ENCODE data around the gene UBE2R2. TPM values are rescaled to one million over a fixed set of nuclear protein-coding genes. Genes with fewer than 3 reads are reported as not detected.

Gene UBE2R2
- total and polyA plus RNA-seq, 2 experiments from 2014 or later = 39.8 to 41.4 TPM

- H3K9me3 ChIP-seq (ENCODE audit: low read depth) = no peaks in the 10 kb centered on the region
- TF ChIP-seq, protein P1, sequence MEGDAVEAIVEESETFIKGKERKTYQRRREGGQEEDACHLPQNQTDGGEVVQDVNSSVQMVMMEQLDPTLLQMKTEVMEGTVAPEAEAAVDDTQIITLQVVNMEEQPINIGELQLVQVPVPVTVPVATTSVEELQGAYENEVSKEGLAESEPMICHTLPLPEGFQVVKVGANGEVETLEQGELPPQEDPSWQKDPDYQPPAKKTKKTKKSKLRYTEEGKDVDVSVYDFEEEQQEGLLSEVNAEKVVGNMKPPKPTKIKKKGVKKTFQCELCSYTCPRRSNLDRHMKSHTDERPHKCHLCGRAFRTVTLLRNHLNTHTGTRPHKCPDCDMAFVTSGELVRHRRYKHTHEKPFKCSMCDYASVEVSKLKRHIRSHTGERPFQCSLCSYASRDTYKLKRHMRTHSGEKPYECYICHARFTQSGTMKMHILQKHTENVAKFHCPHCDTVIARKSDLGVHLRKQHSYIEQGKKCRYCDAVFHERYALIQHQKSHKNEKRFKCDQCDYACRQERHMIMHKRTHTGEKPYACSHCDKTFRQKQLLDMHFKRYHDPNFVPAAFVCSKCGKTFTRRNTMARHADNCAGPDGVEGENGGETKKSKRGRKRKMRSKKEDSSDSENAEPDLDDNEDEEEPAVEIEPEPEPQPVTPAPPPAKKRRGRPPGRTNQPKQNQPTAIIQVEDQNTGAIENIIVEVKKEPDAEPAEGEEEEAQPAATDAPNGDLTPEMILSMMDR (IDR thresholded peaks at IDR 0.05; ENCODE audit: poor library complexity) = no peak
- TF ChIP-seq EZH2phosphoT487 (IDR thresholded peaks at IDR 0.05; ENCODE audit: low read depth, severe bottlenecking, unreplicated experiment) = no peak
- no peak for TF ChIP-seq EZH2 (IDR thresholded peaks at IDR 0.05; ENCODE audit: borderline replicate concordance)
- peaks cover 91% of the 10 kb centered on the region for H3K79me2 ChIP-seq
- 78% methylated on average over 4 of the region's 4 CpGs for WGBS (ENCODE audit: low lambda C conversion rate, missing lambda C conversion rate)
- no peaks in the 10 kb centered on the region for H3K36me3 ChIP-seq (replicated peaks; ENCODE audit: insufficient read depth, low read depth)
- H3K27ac ChIP-seq = no peak overlapping the region
- H3K4me2 ChIP-seq = no peak overlapping the region
- H2AFZ ChIP-seq = no peak overlapping the region
- DNase-seq (ENCODE audit: low spot score) = no peak
- peaks cover 62% of the 10 kb centered on the region for H4K20me1 ChIP-seq (ENCODE audit: insufficient read depth, poor library complexity, severe bottlenecking)
- no peaks in the 10 kb centered on the region for H3K27me3 ChIP-seq
- H3K9me2 ChIP-seq (replicated peaks; ENCODE audit: insufficient read depth) = no peaks in the 10 kb centered on the region
- H3K4me1 ChIP-seq (ENCODE audit: insufficient read depth) = no peaks in the 10 kb centered on the region
- no peak overlapping the region for H3K4me3 ChIP-seq
Observed at GRCh38 chr9:33907347-33907746, 90.4 kb downstream of the UBE2R2 start.

GRCh38 chr9:33908114-33908513 lies 91.2 kb downstream of the UBE2R2 start:
- WGBS (ENCODE audit: low lambda C conversion rate, missing lambda C conversion rate) = 99% methylated on average over 3 of the region's 3 CpGs
- H3K79me2 ChIP-seq = peaks cover 93% of the 10 kb centered on the region

GRCh38 chr9:33908749-33909148 lies 91.8 kb downstream of the UBE2R2 start:
- peaks cover 62% of the 10 kb centered on the region for H4K20me1 ChIP-seq (ENCODE audit: insufficient read depth, poor library complexity, severe bottlenecking)
- peaks cover 4% of the 10 kb centered on the region for H3K36me3 ChIP-seq (replicated peaks; ENCODE audit: insufficient read depth, low read depth)
- no peaks in the 10 kb centered on the region for H3K9me3 ChIP-seq (ENCODE audit: low read depth)
- WGBS (ENCODE audit: low lambda C conversion rate, missing lambda C conversion rate) = 94% methylated on average over 4 of the region's 4 CpGs
- no peaks in the 10 kb centered on the region for H3K9me2 ChIP-seq (replicated peaks; ENCODE audit: insufficient read depth)
- no peak for TF ChIP-seq EZH2phosphoT487 (IDR thresholded peaks at IDR 0.05; ENCODE audit: low read depth, severe bottlenecking, unreplicated experiment)
- TF ChIP-seq, protein P1 (IDR thresholded peaks at IDR 0.05; ENCODE audit: poor library complexity) = no peak
- no peak for TF ChIP-seq EZH2 (IDR thresholded peaks at IDR 0.05; ENCODE audit: borderline replicate concordance)
- H3K4me1 ChIP-seq (ENCODE audit: insufficient read depth) = no peaks in the 10 kb centered on the region
- H2AFZ ChIP-seq = no peak overlapping the region
- no peak for DNase-seq (ENCODE audit: low spot score)
- H3K27me3 ChIP-seq = no peaks in the 10 kb centered on the region
- H3K4me2 ChIP-seq = no peak overlapping the region
- H3K4me3 ChIP-seq = no peak overlapping the region
- H3K79me2 ChIP-seq = peaks cover 96% of the 10 kb centered on the region
- H3K27ac ChIP-seq = no peak overlapping the region

More at GRCh38 chr9:33908114-33908513, 91.2 kb downstream of the UBE2R2 start:
- Histone ChIP-seq H3K4me3 (no peak overlapping the region), H4K20me1 (ENCODE audit: insufficient read depth, poor library complexity, severe bottlenecking) (peaks cover 64% of the 10 kb centered on the region), H3K27ac (no peak overlapping the region), H3K4me1 (ENCODE audit: insufficient read depth) (no peaks in the 10 kb centered on the region), H2AFZ (no peak overlapping the region), H3K27me3 (no peaks in the 10 kb centered on the region), H3K4me2 (no peak overlapping the region), H3K36me3 (replicated peaks; ENCODE audit: insufficient read depth, low read depth) (no peaks in the 10 kb centered on the region), H3K9me3 (ENCODE audit: low read depth) (no peaks in the 10 kb centered on the region), H3K9me2 (replicated peaks; ENCODE audit: insufficient read depth) (no peaks in the 10 kb centered on the region)
- TF ChIP-seq, protein P1 (IDR thresholded peaks at IDR 0.05; ENCODE audit: poor library complexity) = no peak
- no peak for TF ChIP-seq EZH2 (IDR thresholded peaks at IDR 0.05; ENCODE audit: borderline replicate concordance)
- DNase-seq (ENCODE audit: low spot score) = no peak

- Histone ChIP-seq H3K79me2 (peaks cover 74% of the 10 kb centered on the region), H3K27me3 (no peaks in the 10 kb centered on the region), H2AFZ (no peak overlapping the region)
Observed at GRCh38 chr9:33913541-33913940, 96.6 kb downstream of the UBE2R2 start.

More at GRCh38 chr9:33913541-33913940, 96.6 kb downstream of the UBE2R2 start:
- Histone ChIP-seq H3K36me3 (replicated peaks; ENCODE audit: insufficient read depth, low read depth) (peaks cover 5% of the 10 kb centered on the region), H3K9me2 (replicated peaks; ENCODE audit: insufficient read depth) (no peaks in the 10 kb centered on the region), H3K9me3 (ENCODE audit: low read depth) (no peaks in the 10 kb centered on the region), H3K4me2 (no peak overlapping the region), H3K4me1 (ENCODE audit: insufficient read depth) (no peaks in the 10 kb centered on the region), H4K20me1 (ENCODE audit: insufficient read depth, poor library complexity, severe bottlenecking) (peaks cover 30% of the 10 kb centered on the region), H3K4me3 (no peak overlapping the region), H3K27ac (no peak overlapping the region)
- TF ChIP-seq EZH2 (IDR thresholded peaks at IDR 0.05; ENCODE audit: borderline replicate concordance) (no peak), EZH2phosphoT487 (IDR thresholded peaks at IDR 0.05; ENCODE audit: low read depth, severe bottlenecking, unreplicated experiment) (no peak)
- TF ChIP-seq, protein P1 (IDR thresholded peaks at IDR 0.05; ENCODE audit: poor library complexity) = no peak
- 100% methylated on average over 1 of the region's 1 CpG for WGBS (ENCODE audit: low lambda C conversion rate, missing lambda C conversion rate)
- DNase-seq (ENCODE audit: low spot score) = no peak

Data from hepatocyte (in vitro differentiated cells).